Effector CD8-positive, alpha-beta T cell (primary cell): ENCODE data around the gene CD84.
"Not testable (repeated sequence)": the region's sequence is repeated elsewhere in the genome, so short reads cannot be mapped to it uniquely, and the experiment has no call there.

Experiments
- DNase-seq: peaks from one replicate; lab custom pipeline; 2025; lab: John Stamatoyannopoulos, UW

CD84 gene

GRCh38 chr1:160608941-160609340, 29.6 kb upstream of the CD84 start:
- DNase-seq = no peak

GRCh38 chr1:160608514-160608913, 29.2 kb upstream of the CD84 start:
- no peak for DNase-seq

- no peak for DNase-seq
These were observed 28.8 kb upstream of the CD84 start for GRCh38 chr1:160608057-160608456.

- DNase-seq = no peak
These were observed 28.4 kb upstream of the CD84 start for GRCh38 chr1:160607672-160608032.

GRCh38 chr1:160607011-160607671, 27.8 kb upstream of the CD84 start:
- peak; percentile 40 for DNase-seq

GRCh38 chr1:160606611-160607010, 27.3 kb upstream of the CD84 start:
- DNase-seq = no peak

GRCh38 chr1:160605792-160606479, 26.6 kb upstream of the CD84 start:
- DNase-seq = no peak

GRCh38 chr1:160605205-160605604, 25.9 kb upstream of the CD84 start:
- no peak for DNase-seq

- no peak for DNase-seq
These were observed 18.4 kb upstream of the CD84 start for GRCh38 chr1:160597705-160598104.

- no peak for DNase-seq
These were observed 17.8 kb upstream of the CD84 start for GRCh38 chr1:160597051-160597450.

- no peak for DNase-seq
These were observed 11.2 kb upstream of the CD84 start for GRCh38 chr1:160590488-160590887.

GRCh38 chr1:160588468-160588867, 9.2 kb upstream of the CD84 start:
- no peak for DNase-seq

- no peak for DNase-seq
These were observed 5.5 kb upstream of the CD84 start for GRCh38 chr1:160584784-160585183.

- DNase-seq = not testable (repeated sequence)
These were observed 3.7 kb upstream of the CD84 start for GRCh38 chr1:160582976-160583375.

GRCh38 chr1:160581961-160582360, 2.7 kb upstream of the CD84 start:
- DNase-seq = no peak

GRCh38 chr1:160580221-160580812, 1.0 kb upstream of the CD84 start:
- no peak for DNase-seq

- no peak for DNase-seq
These were observed 638 bp downstream of the CD84 start for GRCh38 chr1:160578525-160579191.

GRCh38 chr1:160578175-160578524, 1.1 kb downstream of the CD84 start:
- DNase-seq = no peak

GRCh38 chr1:160577671-160578070, 1.6 kb downstream of the CD84 start:
- no peak for DNase-seq

- no peak for DNase-seq
These were observed 2.4 kb downstream of the CD84 start for GRCh38 chr1:160576884-160577283.

- DNase-seq = no peak
These were observed 2.9 kb downstream of the CD84 start for GRCh38 chr1:160576390-160576789.

GRCh38 chr1:160575112-160575664, 4.1 kb downstream of the CD84 start:
- DNase-seq = no peak

- no peak for DNase-seq
These were observed 8.5 kb downstream of the CD84 start for GRCh38 chr1:160570840-160571239.
